HT-29 (cell line): ENCODE data around the gene RHOXF1. TPM values are rescaled to one million over a fixed set of nuclear protein-coding genes. Genes with fewer than 3 reads are reported as not detected.
"Not testable (repeated sequence)": the region's sequence is repeated elsewhere in the genome, so short reads cannot be mapped to it uniquely, and the experiment has no call there.

Source experiments
- DNase-seq: peaks from one replicate; pipeline ENCODE4 v3.0.0-alpha.2; 2015; ENCODE audit warnings: low spot score
- total RNA-seq: library from RNA; depleted of rRNA; stranded (reverse); fragments of >200 nt; shearing (Covaris generic); gene quantifications from 2 replicates; pipeline ENCODE4 v1.2.3, GENCODE V29; 2014; rRNA removed

RHOXF1 gene
- total RNA-seq, 1 experiment from 2014 or later, result not detected

DNA sequence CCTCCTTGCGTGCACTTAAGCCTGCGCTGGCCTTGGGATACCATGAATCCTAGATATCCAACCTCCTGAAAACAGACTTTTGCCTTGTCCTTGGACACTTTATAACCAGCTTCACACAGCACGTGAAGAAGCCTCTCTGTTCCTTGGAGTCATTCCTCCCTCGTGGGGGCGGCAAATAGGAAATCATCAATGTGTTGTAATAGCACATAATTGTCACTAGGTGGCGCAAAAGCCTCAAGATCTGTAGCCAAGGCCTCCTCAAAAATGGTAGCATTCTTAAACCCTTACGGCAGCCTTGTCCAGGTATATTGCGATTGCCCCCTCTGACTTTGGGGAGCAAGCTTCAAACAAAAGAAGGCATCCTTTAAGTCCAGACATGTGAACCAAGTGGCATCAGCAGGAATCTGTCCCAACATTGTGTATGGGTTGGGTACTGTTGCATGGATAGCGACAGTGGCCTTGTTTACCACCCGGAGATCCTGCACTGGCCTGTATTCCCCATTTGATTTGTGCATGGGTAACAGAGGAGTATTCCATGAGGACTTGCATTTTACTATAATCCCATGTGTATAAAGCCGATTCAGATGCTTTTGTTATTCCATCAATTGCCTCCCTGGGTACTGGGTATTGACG is 30.0 kb downstream of the RHOXF1 start:
- DNase-seq, result not testable (repeated sequence)

DNA sequence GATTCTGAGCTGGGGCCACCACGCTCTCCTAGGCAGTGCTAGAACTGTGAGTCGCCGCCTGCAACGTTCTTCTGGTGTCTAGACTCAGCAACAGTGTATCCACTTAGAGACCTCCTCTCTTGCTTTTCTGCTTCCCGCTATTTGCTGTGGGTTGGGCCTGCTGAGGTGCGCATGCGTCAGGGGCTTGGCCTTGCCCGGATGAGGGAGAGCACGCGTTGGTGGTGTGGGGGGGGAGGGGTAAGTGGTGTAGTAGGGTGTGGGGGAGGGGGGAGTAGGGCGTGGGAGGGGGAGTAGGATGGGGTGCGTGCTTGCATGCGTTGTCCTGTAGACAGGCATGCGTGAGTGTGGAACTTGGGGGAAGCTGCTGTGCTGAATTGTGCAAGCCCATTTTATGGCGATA is 38.1 kb downstream of the RHOXF1 start, which contains the start of gene RHOXF2B:
Gene RHOXF2B, minus strand, starts transcription at position 101 of the 400 bp plus-strand sequence. CDS start 138 bp downstream, outside the sequence.
- not testable (repeated sequence) for DNase-seq

DNA sequence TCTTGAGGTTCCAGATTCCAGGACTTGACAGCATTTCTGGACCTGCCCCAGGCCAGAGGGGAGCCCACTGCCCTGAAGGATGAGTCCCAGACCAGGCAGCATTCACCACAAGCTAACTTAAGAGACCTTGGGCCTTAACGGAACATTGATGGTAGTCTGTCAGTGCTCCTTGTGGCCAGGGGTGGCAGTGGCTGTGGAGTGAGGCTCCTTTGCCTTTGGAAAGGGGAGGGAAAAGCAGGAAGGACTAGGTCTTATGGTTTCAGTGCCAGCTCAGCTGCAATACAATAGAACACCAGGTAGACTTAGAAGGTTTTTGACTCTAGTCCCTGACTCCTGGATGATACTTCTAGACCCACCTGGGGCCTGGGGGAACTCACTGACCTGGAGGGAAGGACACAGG is 49.5 kb downstream of the RHOXF1 start:
- DNase-seq, result not testable (repeated sequence)

Other genes starting within 250 kb of the RHOXF1 start
- gene RNF113A, start 244.2 kb downstream of the RHOXF1 start, total RNA-seq, result 16.5 and 19.2 TPM in 2 replicates
- 65.6 and 67.0 TPM in 2 replicates for gene NDUFA1, start 244.1 kb downstream of the RHOXF1 start, total RNA-seq
- gene AKAP14, start 220.0 kb downstream of the RHOXF1 start, total RNA-seq, result not detected in 2 replicates
- gene NKAP, start 172.2 kb downstream of the RHOXF1 start, total RNA-seq, result 2.4 and 2.9 TPM in 2 replicates
- not detected in 2 replicates for gene RHOXF2B, start 38.2 kb downstream of the RHOXF1 start, total RNA-seq
- gene RHOXF2, start 42.7 kb upstream of the RHOXF1 start, total RNA-seq, result not detected in 2 replicates
- gene ZBTB33, start 134.9 kb upstream of the RHOXF1 start, total RNA-seq, result 6.1 TPM in 2 replicates
- gene TMEM255A, start 195.5 kb upstream of the RHOXF1 start, total RNA-seq, result not detected in 2 replicates
- gene ATP1B4, start 246.2 kb upstream of the RHOXF1 start, total RNA-seq, result not detected in 2 replicates